Lower lobe of right lung (tissue), 2 donors: ENCODE results near the gene DVL1. TPM values are rescaled to one million over a fixed set of nuclear protein-coding genes. Genes with fewer than 3 reads are reported as not detected.

Experiments
- ATAC-seq, 2 donors: fragments of 200-7000 bp; cut with Tn5 transposase; one replicate each; pipeline ENCODE4 v1.9.1; 2020 to 2022; ENCODE audit warnings: mild to moderate bottlenecking in 2 of 2, moderate library complexity in 2 of 2
- DNase-seq: peaks from one replicate; pipeline ENCODE4 v3.0.0-alpha.2; 2020
- H3K27ac ChIP-seq: fragments of 200-600 bp; one replicate; pipeline ENCODE4 v1.8.0; 2022
- H3K27me3 ChIP-seq: fragments of 200-600 bp; one replicate; pipeline ENCODE4 v1.8.0; 2022; ENCODE audit warnings: low read depth
- H3K36me3 ChIP-seq: fragments of 200-600 bp; one replicate; pipeline ENCODE4 v1.8.0; 2022; ENCODE audit warnings: mild to moderate bottlenecking
- H3K4me1 ChIP-seq: fragments of 200-600 bp; one replicate; pipeline ENCODE4 v1.8.0; 2022
- H3K4me3 ChIP-seq: fragments of 200-600 bp; one replicate; pipeline ENCODE4 v1.8.0; 2022; ENCODE audit warnings: mild to moderate bottlenecking
- H3K9me3 ChIP-seq: fragments of 200-600 bp; one replicate; pipeline ENCODE4 v1.8.0; 2022
- intact Hi-C: fragments of 100-400 bp; cut with DNase I; formaldehyde crosslinking; loops from one replicate; pipeline ENCODE4 v1.11.0; 2022
- total RNA-seq: library from RNA; stranded (reverse); fragmentation: NEBNext Ultra II Directional; extraction: Animal tissue kit (Norgen Biotek cat#: 25700); gene quantifications from one replicate; pipeline ENCODE4 v1.2.1, GENCODE V29; 2021
- TF ChIP-seq, protein P1 (sequence below): fragments of 200-600 bp; IDR thresholded peaks from one replicate; pipeline ENCODE4 v1.8.0; 2022; ENCODE audit warnings: antibody characterized with exemption, mild to moderate bottlenecking
- donor health status: DM: no; HTN: yes; CAD: no; lungs with severe emphysema.

DVL1 gene
- total RNA-seq, 1 donor from 2014 or later: 60.4 TPM

GRCh38 chr1:1297802-1298424, 51.3 kb downstream of the DVL1 start:
- TF ChIP-seq, protein P1, sequence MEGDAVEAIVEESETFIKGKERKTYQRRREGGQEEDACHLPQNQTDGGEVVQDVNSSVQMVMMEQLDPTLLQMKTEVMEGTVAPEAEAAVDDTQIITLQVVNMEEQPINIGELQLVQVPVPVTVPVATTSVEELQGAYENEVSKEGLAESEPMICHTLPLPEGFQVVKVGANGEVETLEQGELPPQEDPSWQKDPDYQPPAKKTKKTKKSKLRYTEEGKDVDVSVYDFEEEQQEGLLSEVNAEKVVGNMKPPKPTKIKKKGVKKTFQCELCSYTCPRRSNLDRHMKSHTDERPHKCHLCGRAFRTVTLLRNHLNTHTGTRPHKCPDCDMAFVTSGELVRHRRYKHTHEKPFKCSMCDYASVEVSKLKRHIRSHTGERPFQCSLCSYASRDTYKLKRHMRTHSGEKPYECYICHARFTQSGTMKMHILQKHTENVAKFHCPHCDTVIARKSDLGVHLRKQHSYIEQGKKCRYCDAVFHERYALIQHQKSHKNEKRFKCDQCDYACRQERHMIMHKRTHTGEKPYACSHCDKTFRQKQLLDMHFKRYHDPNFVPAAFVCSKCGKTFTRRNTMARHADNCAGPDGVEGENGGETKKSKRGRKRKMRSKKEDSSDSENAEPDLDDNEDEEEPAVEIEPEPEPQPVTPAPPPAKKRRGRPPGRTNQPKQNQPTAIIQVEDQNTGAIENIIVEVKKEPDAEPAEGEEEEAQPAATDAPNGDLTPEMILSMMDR: no peak
- Histone ChIP-seq H3K36me3 (peaks cover 21% of the 10 kb centered on the region), H3K27ac (no peak overlapping the region), H3K4me1 (no peaks in the 10 kb centered on the region), H3K4me3 (no peak overlapping the region), H3K27me3 (no peaks in the 10 kb centered on the region), H3K9me3 (no peaks in the 10 kb centered on the region)
- intact Hi-C loops: no loop called here
- ATAC-seq: no peak
- no peak for DNase-seq

DNA sequence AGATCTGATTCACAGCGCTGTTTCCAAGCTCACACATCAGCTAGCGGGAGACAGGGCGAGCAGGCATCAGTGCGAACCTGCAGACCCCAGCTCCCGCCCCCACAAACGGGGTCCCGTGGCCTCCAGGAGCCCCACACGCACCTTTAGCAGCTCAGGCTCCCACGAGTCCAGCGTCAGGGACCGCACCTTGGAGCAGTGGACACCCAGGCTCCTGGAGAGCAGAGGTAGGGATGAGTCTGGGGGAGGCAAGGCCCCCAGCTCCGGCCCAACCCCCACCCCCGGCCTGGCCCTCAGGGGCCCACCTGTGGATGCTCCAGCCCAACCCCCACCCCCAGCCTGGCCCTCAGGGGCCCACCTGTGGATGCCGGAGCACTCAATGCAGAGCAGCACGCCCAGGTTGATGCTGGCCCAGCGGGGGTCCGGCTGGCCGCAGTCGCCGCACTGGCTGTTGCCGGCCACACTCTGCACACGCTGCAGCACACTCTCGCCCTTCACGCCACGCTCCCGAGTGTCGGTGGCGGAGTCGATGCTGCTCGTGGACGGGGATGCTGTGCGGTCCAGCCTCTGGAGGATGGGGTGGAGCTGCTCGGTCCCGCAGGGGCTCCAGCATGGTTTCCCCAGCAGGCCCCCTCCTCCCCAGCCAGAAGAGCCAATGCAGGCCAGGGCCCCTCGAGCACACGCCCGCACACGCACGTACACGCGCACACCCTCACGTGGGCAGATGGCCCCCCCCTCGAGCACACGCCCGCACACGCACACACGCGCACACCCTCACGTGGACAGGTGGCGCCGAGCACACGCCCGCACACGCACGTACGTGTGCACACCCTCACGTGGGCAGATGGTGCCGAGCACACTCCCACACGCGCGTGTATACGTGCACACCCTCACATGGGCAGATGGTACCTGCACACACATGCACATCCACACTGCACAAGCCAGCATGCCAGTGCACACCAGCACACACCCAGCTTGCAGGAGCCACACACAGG, 52.9 kb downstream of the DVL1 start:
- TF ChIP-seq, protein P1: no peak
- Histone ChIP-seq H3K4me1 (no peaks in the 10 kb centered on the region), H3K9me3 (no peaks in the 10 kb centered on the region), H3K27me3 (no peaks in the 10 kb centered on the region), H3K36me3 (peaks cover 21% of the 10 kb centered on the region), H3K27ac (no peak overlapping the region), H3K4me3 (no peak overlapping the region)
- ATAC-seq (no peak), DNase-seq (no peak)
- intact Hi-C loops: no loop called here

DNA sequence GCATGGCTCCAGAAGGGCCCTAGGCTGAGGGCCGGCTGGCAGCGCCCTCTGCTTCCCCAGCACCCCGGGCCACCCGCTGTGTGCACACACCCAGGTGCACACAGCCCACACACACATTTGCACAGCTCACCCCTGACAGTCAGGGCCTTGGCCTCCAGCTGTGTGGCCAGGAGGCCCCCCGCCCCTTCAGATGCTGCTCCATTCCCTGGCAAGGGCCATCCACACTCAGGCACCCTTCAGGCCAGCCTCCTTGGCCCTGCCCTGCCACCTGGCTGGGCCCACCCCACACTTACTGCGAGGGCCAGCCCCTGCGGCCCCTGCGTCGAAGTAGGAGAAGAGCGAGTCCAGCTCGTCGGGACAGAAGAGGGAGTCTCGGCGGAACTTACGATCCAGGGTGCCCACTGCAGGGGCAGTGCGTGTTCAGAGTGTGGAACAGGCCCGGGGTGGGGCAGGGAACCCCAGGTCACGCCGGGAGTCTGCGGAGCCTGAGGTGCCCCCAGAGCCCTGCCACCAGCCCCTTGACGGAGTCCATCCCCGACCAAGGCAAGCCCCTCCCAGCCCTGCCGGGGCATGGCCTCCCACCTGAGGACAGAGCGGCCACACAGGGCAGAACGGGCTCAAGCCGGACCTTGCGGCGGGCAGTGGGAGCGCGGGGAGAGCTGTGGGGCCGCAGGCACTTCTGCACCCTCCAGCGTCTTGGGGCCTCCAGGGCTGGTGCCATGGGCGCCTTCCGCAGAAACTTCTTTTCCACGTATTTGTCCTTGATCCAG, 53.9 kb downstream of the DVL1 start:
- TF ChIP-seq, protein P1: no peak
- H3K4me3 ChIP-seq: no peak overlapping the region
- no peaks in the 10 kb centered on the region for H3K27me3 ChIP-seq
- H3K27ac ChIP-seq: no peak overlapping the region
- ATAC-seq (no peak), DNase-seq (no peak)
- H3K4me1 ChIP-seq: no peaks in the 10 kb centered on the region
- H3K36me3 ChIP-seq: peaks cover 20% of the 10 kb centered on the region
- no peaks in the 10 kb centered on the region for H3K9me3 ChIP-seq
- intact Hi-C loops: no loop called here

DNA sequence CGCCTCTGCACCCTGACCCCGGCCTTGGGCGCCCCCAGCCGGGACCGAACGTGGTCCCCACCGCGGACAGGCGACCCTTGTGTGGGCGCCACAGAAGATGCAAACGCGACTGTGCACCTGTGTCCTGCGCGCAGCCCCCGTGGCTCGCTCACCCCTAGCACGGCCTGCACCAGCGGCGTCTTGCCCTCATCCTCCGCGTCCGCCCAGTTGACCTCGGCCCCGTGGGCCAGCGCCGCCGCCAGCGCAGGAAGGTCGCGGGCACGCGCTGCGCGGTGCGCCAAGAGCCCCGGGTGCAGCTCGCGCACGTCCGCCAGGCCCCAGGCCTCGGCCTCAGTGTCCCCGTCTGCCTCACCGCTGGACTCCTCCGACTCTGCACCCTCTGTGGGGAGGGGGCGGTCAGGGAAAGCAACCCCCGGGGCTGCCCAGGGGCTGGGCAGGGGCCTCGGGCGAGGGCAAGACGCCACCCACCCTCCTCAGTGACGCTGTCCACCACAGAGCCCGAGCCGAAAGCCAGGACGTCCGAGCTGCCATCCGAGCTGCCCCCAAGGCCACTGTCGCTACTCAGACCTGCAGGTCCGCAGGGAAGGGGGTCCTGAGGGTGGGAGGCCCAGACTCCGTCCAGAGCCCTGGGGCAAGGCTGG, 54.8 kb downstream of the DVL1 start:
- Histone ChIP-seq H3K36me3 (peaks cover 14% of the 10 kb centered on the region), H3K9me3 (no peaks in the 10 kb centered on the region), H3K27me3 (no peaks in the 10 kb centered on the region), H3K4me1 (no peaks in the 10 kb centered on the region), H3K27ac (no peak overlapping the region), H3K4me3 (no peak overlapping the region)
- intact Hi-C loops: no loop called here
- DNase-seq: no peak
- TF ChIP-seq, protein P1: no peak
- no peak for ATAC-seq
